Neutrophil (primary cell): ENCODE results near the gene CMTM7.
"Not testable (repeated sequence)": the region's sequence is repeated elsewhere in the genome, so short reads cannot be mapped to it uniquely, and the experiment has no call there.

ENCODE experiments used
- H3K27ac ChIP-seq: fragments of 200-600 bp; sonication (generic); 2 replicates; pipeline ENCODE4 v1.5.1; 2016; ENCODE audit warnings: mild to moderate bottlenecking, moderate library complexity
- H3K27me3 ChIP-seq: fragments of 200-600 bp; sonication (generic); 2 replicates; pipeline ENCODE4 v1.6.0; 2016; ENCODE audit warnings: mild to moderate bottlenecking
- H3K36me3 ChIP-seq: fragments of 200-600 bp; sonication (generic); 2 replicates; pipeline ENCODE4 v1.5.1; 2017
- H3K4me1 ChIP-seq, 2 experiments: fragments of 200-600 bp in 1 of 2; sonication (generic) in 1 of 2; 1 replicate in 1 of 2; 2 replicates in 1 of 2; pipeline versions ENCODE4 v1.5.1 to v1.6.1; 2013 to 2016; ENCODE audit warnings: low read depth in 1 of 2, low read length in 1 of 2, mild to moderate bottlenecking in 1 of 2, moderate library complexity in 1 of 2; ENCODE audit not compliant: control insufficient read depth in 1 of 2, insufficient read depth in 1 of 2
- H3K4me3 ChIP-seq, 2 experiments: fragments of 200-600 bp in 1 of 2; sonication (generic) in 1 of 2; 1 replicate in 1 of 2; 2 replicates in 1 of 2; pipeline ENCODE4 v1.5.1; 2013 to 2016; ENCODE audit warnings: low read depth in 1 of 2, low read length in 1 of 2, mild to moderate bottlenecking in 1 of 2, moderate library complexity in 1 of 2
- H3K9me3 ChIP-seq: fragments of 200-600 bp; sonication (generic); 2 replicates; pipeline ENCODE4 v1.5.1; 2016
- CTCF ChIP-seq: fragments of 200-600 bp; sonication (generic); IDR thresholded peaks from 2 replicates; pipeline ENCODE4 v1.5.1; 2016; ENCODE audit warnings: antibody characterized with exemption

The CMTM7 gene

GRCh38 chr3:32383136-32383711, 8.4 kb upstream of the CMTM7 start:
- Histone ChIP-seq H3K9me3 (no peaks in the 10 kb centered on the region), H3K27ac (no peak overlapping the region), H3K36me3 (no peaks in the 10 kb centered on the region), H3K4me1 (peaks cover 3 to 9% of the 10 kb centered on the region in 2 experiments), H3K27me3 (no peaks in the 10 kb centered on the region), H3K4me3 (no peak overlapping the region)
- TF ChIP-seq CTCF = no peak

- peaks cover under 1 to 9% of the 10 kb centered on the region in 2 experiments for H3K4me1 ChIP-seq
- TF ChIP-seq CTCF = no peak
- no peak overlapping the region for H3K4me3 ChIP-seq
- H3K27me3 ChIP-seq = no peaks in the 10 kb centered on the region
- no peaks in the 10 kb centered on the region for H3K9me3 ChIP-seq
- H3K36me3 ChIP-seq = no peaks in the 10 kb centered on the region
- H3K27ac ChIP-seq = no peak overlapping the region
These were observed 6.7 kb upstream of the CMTM7 start for GRCh38 chr3:32384938-32385337.

GRCh38 chr3:32387512-32387911, 4.1 kb upstream of the CMTM7 start:
- H3K4me1 ChIP-seq = peaks cover 6 to 19% of the 10 kb centered on the region in 2 experiments
- H3K27me3 ChIP-seq = no peaks in the 10 kb centered on the region
- H3K27ac ChIP-seq = no peak overlapping the region
- H3K4me3 ChIP-seq = no peak overlapping the region
- no peaks in the 10 kb centered on the region for H3K36me3 ChIP-seq
- H3K9me3 ChIP-seq = no peaks in the 10 kb centered on the region
- no peak for TF ChIP-seq CTCF

GRCh38 chr3:32389577-32389976, 2.1 kb upstream of the CMTM7 start:
- H3K4me1 ChIP-seq = peaks cover 22 to 37% of the 10 kb centered on the region in 2 experiments
- not testable (repeated sequence) for H3K4me3 ChIP-seq, H3K9me3 ChIP-seq, H3K36me3 ChIP-seq, H3K27me3 ChIP-seq, H3K27ac ChIP-seq

- no peak for TF ChIP-seq CTCF
- Histone ChIP-seq H3K27ac (peak overlapping the region; percentile 92), H3K4me3 (peak overlapping the region; percentile 77 to 92), H3K27me3 (no peaks in the 10 kb centered on the region), H3K9me3 (no peaks in the 10 kb centered on the region), H3K4me1 (peaks cover 41 to 43% of the 10 kb centered on the region in 2 experiments), H3K36me3 (no peaks in the 10 kb centered on the region)
These were observed 1.1 kb downstream of the CMTM7 start for GRCh38 chr3:32392536-32393302.

GRCh38 chr3:32395496-32395895, 3.8 kb downstream of the CMTM7 start:
- H3K4me1 ChIP-seq = peaks cover 64 to 68% of the 10 kb centered on the region in 2 experiments
- no peaks in the 10 kb centered on the region for H3K27me3 ChIP-seq
- H3K36me3 ChIP-seq = no peaks in the 10 kb centered on the region
- H3K27ac ChIP-seq = peak overlapping the region; percentile 52
- TF ChIP-seq CTCF = no peak
- H3K4me3 ChIP-seq = no peak overlapping the region
- H3K9me3 ChIP-seq = no peaks in the 10 kb centered on the region
